PC-3 (cell line): ENCODE data around the gene FSD1L. TPM values are rescaled to one million over a fixed set of nuclear protein-coding genes. Genes with fewer than 3 reads are reported as not detected.

Source experiments
- ATAC-seq: fragments of 200-7000 bp; cut with Tn5 transposase; 2 replicates; pipeline ENCODE4 v1.9.1; 2020; ENCODE audit warnings: mild to moderate bottlenecking, moderate library complexity
- BruUV-seq: library from RNA; stranded (reverse); fragments of 400-500 nt; replicated peaks from 2 replicates; lab custom pipeline; 2021; lab: Mats Ljungman, UMichigan
- CTCF ChIA-PET: fragments of 300-600 bp; sonication (Branson Sonifier 250); formaldehyde crosslinking; loops from one replicate; lab custom pipeline; 2022; ENCODE audit warnings: antibody characterized with exemption; lab: Charles Lee
- POLR2A ChIA-PET: fragments of 300-600 bp; sonication (Branson Sonifier 250); formaldehyde crosslinking; loops from one replicate; lab custom pipeline; 2022; ENCODE audit warnings: antibody characterized with exemption; ENCODE audit not compliant: unreplicated experiment; lab: Charles Lee
- DNase-seq: peaks from one replicate; pipeline ENCODE4 v3.0.0-alpha.2; 2015
- H2AFZ ChIP-seq: fragments of 300-600 bp; sonication (generic); 2 replicates; pipeline ENCODE4 v1.6.0; 2016; ENCODE audit warnings: antibody characterized with exemption, low read length
- H3F3A ChIP-seq: fragments of 300-600 bp; sonication (generic); one replicate; pipeline ENCODE4 v1.6.0; 2017; ENCODE audit warnings: antibody characterized with exemption, low read length, control low read depth, mild to moderate bottlenecking; ENCODE audit not compliant: unreplicated experiment
- H3K27ac ChIP-seq: fragments of 300-600 bp; sonication (generic); 2 replicates; pipeline ENCODE4 v1.5.1; 2016; ENCODE audit warnings: mild to moderate bottlenecking, low read length
- H3K27me3 ChIP-seq: fragments of 300-600 bp; sonication (generic); 2 replicates; pipeline ENCODE4 v1.6.1; 2016; ENCODE audit warnings: low read length, mixed read lengths
- H3K36me3 ChIP-seq: fragments of 300-600 bp; sonication (generic); 2 replicates; pipeline ENCODE4 v1.6.1; 2016; ENCODE audit warnings: low read depth, mixed run types, low read length, mixed read lengths
- H3K4me1 ChIP-seq: fragments of 300-600 bp; sonication (generic); 2 replicates; pipeline ENCODE4 v1.5.1; 2016; ENCODE audit warnings: low read length; ENCODE audit not compliant: insufficient read depth
- H3K4me2 ChIP-seq: fragments of 300-600 bp; sonication (generic); 2 replicates; pipeline ENCODE4 v1.6.0; 2016; ENCODE audit warnings: low read length
- H3K4me3 ChIP-seq: fragments of 300-600 bp; sonication (generic); 2 replicates; pipeline ENCODE4 v1.5.1; 2016; ENCODE audit warnings: mild to moderate bottlenecking, low read length, mixed read lengths
- H3K79me2 ChIP-seq: fragments of 300-600 bp; sonication (generic); 2 replicates; pipeline ENCODE4 v1.6.1; 2017; ENCODE audit warnings: low read length, mixed read lengths
- H3K9ac ChIP-seq: fragments of 300-600 bp; sonication (generic); 2 replicates; pipeline ENCODE4 v1.6.0; 2016; ENCODE audit warnings: mild to moderate bottlenecking, low read length
- H3K9me2 ChIP-seq: fragments of 300-600 bp; sonication (generic); replicated peaks from 2 replicates; pipeline ENCODE4 v1.6.1; 2016; ENCODE audit warnings: mixed run types, low read length, mixed read lengths
- H3K9me3 ChIP-seq: fragments of 300-600 bp; sonication (generic); 2 replicates; pipeline ENCODE4 v1.6.1; 2016; ENCODE audit warnings: low read length, mixed read lengths
- H4K20me1 ChIP-seq: fragments of 300-600 bp; sonication (generic); 2 replicates; pipeline ENCODE4 v1.6.1; 2016; ENCODE audit warnings: low read length, mixed read lengths
- CTCF ChIP-seq: fragments of 300-600 bp; sonication (generic); conservative IDR thresholded peaks from 2 replicates; pipeline ENCODE4 v1.5.1; 2017; ENCODE audit warnings: antibody characterized with exemption, low read depth, mild to moderate bottlenecking, low read length
- EZH2 ChIP-seq: fragments of 300-600 bp; sonication (generic); IDR thresholded peaks from one replicate; pipeline ENCODE4 v1.6.1; 2017; ENCODE audit warnings: antibody characterized with exemption, mild to moderate bottlenecking, low read length; ENCODE audit not compliant: unreplicated experiment
- EZH2phosphoT487 ChIP-seq: fragments of 300-600 bp; sonication (generic); IDR thresholded peaks from 2 replicates; pipeline ENCODE4 v1.6.1; 2018; ENCODE audit warnings: mild to moderate bottlenecking, antibody characterized with exemption, low read length, borderline replicate concordance
- intact Hi-C: fragments of 100-400 bp; cut with micrococcal nuclease; formaldehyde crosslinking; loops from 2 replicates; pipeline ENCODE4 v1.9.0; 2023
- total RNA-seq: library from RNA; depleted of rRNA; stranded (reverse); fragments of >200 nt; gene quantifications from 2 replicates; pipeline ENCODE4 v1.2.3, GENCODE V29; 2014

Gene FSD1L
- total RNA-seq, 1 experiment from 2014 or later = 1.7 TPM

- H3K4me2 ChIP-seq = no peak overlapping the region
- H4K20me1 ChIP-seq = no peaks in the 10 kb centered on the region
- ATAC-seq = no peak
- H3K27ac ChIP-seq = no peak overlapping the region
- peaks cover 5% of the 10 kb centered on the region; the same call in 1 of the 2 replicates for H3K4me1 ChIP-seq
- H3K36me3 ChIP-seq = no peaks in the 10 kb centered on the region
- H2AFZ ChIP-seq = no peak overlapping the region
- no peak for TF ChIP-seq EZH2phosphoT487
- no peak for TF ChIP-seq EZH2
- no peak for TF ChIP-seq CTCF
- H3K9ac ChIP-seq = no peak overlapping the region
- ChIA-PET CTCF (no interaction called here), POLR2A (no interaction called here)
- no peak overlapping the region for H3K4me3 ChIP-seq
- H3K9me2 ChIP-seq = no peaks in the 10 kb centered on the region
- no peaks in the 10 kb centered on the region for H3F3A ChIP-seq
- H3K27me3 ChIP-seq = no peaks in the 10 kb centered on the region
- H3K79me2 ChIP-seq = peaks cover 9% of the 10 kb centered on the region
- BruUV-seq = no TSS peak
- intact Hi-C loops = no loop called here
- no peaks in the 10 kb centered on the region for H3K9me3 ChIP-seq
- no peak for DNase-seq
These were observed 3.7 kb upstream of the FSD1L start for GRCh38 chr9:105444130-105444529.

GRCh38 chr9:105445203-105445881, 2.5 kb upstream of the FSD1L start:
- no peak overlapping the region for H3K27ac ChIP-seq
- H3K9ac ChIP-seq = no peak overlapping the region
- H3K36me3 ChIP-seq = no peaks in the 10 kb centered on the region
- POLR2A ChIA-PET = interaction anchor here (0.5 kb wide), 1 partner anchor 14 kb away, joined by 3 read pairs; no protein-coding TSS in a partner anchor
- H2AFZ ChIP-seq = no peak overlapping the region
- CTCF ChIA-PET = no interaction called here
- no peaks in the 10 kb centered on the region for H4K20me1 ChIP-seq
- H3K9me3 ChIP-seq = no peaks in the 10 kb centered on the region
- no peak overlapping the region for H3K4me3 ChIP-seq
- peaks cover 21% of the 10 kb centered on the region for H3K79me2 ChIP-seq
- no peaks in the 10 kb centered on the region for H3K27me3 ChIP-seq
- intact Hi-C loops = no loop called here
- no peaks in the 10 kb centered on the region for H3K9me2 ChIP-seq
- H3F3A ChIP-seq = no peaks in the 10 kb centered on the region
- BruUV-seq = no TSS peak
- ATAC-seq (no peak), DNase-seq (no peak)
- TF ChIP-seq EZH2 (no peak), EZH2phosphoT487 (no peak), CTCF (no peak)
- no peak overlapping the region for H3K4me2 ChIP-seq
- H3K4me1 ChIP-seq = peaks cover 8% of the 10 kb centered on the region; the same call in 1 of the 2 replicates

- no peaks in the 10 kb centered on the region for H3K9me3 ChIP-seq
- ATAC-seq (no peak), DNase-seq (no peak)
- H3K4me3 ChIP-seq = peak overlapping the region; percentile 84
- no peaks in the 10 kb centered on the region for H3F3A ChIP-seq
- no peaks in the 10 kb centered on the region for H3K36me3 ChIP-seq
- CTCF ChIA-PET = no interaction called here
- H4K20me1 ChIP-seq = no peaks in the 10 kb centered on the region
- intact Hi-C loops = no loop called here
- H2AFZ ChIP-seq = peak overlapping the region; percentile 98
- H3K9me2 ChIP-seq = no peaks in the 10 kb centered on the region
- POLR2A ChIA-PET = no interaction called here
- peak overlapping the region; percentile 89 for H3K4me2 ChIP-seq
- TF ChIP-seq EZH2 (no peak), CTCF (no peak), EZH2phosphoT487 (no peak)
- H3K4me1 ChIP-seq = peaks cover 8% of the 10 kb centered on the region; the same call in 1 of the 2 replicates
- no peaks in the 10 kb centered on the region for H3K27me3 ChIP-seq
- H3K79me2 ChIP-seq = peaks cover 36% of the 10 kb centered on the region
- H3K9ac ChIP-seq = peak overlapping the region; percentile 75
- H3K27ac ChIP-seq = no peak overlapping the region
- no TSS peak for BruUV-seq
These were observed 434 bp upstream of the FSD1L start for GRCh38 chr9:105447386-105447813.
